DND-41 (cell line): Measurements from ENCODE around the gene PRKCA.

ENCODE experiments used
- ATAC-seq: fragments of 200-7000 bp; cut with Tn5 transposase; 3 replicates; pipeline ENCODE4 v1.9.1; 2021; ENCODE audit warnings: low read depth; ENCODE audit not compliant: insufficient read depth
- DNase-seq: peaks from one replicate; pipeline ENCODE4 v3.0.0-alpha.2; 2020
- H2AFZ ChIP-seq: 2 replicates; pipeline ENCODE4 v1.6.0; 2012; ENCODE audit warnings: low read depth, low read length
- H3K27ac ChIP-seq: 2 replicates; pipeline ENCODE4 v1.5.1; 2012; ENCODE audit warnings: low read length, inconsistent platforms
- H3K27me3 ChIP-seq: fragments of 200-600 bp; sonication (generic); 2 replicates; pipeline ENCODE4 v1.6.0; 2012; ENCODE audit warnings: low read length, mild to moderate bottlenecking, inconsistent platforms; ENCODE audit not compliant: insufficient read depth, poor library complexity
- H3K36me3 ChIP-seq: 2 replicates; pipeline ENCODE4 v1.5.1; 2012; ENCODE audit warnings: low read length, inconsistent platforms; ENCODE audit not compliant: insufficient read depth
- H3K4me1 ChIP-seq: 2 replicates; pipeline ENCODE4 v1.5.1; 2012; ENCODE audit warnings: mild to moderate bottlenecking, low read length; ENCODE audit not compliant: insufficient read depth
- H3K4me2 ChIP-seq: 2 replicates; pipeline ENCODE4 v1.6.0; 2012; ENCODE audit warnings: mild to moderate bottlenecking, moderate library complexity, low read length, inconsistent platforms; ENCODE audit not compliant: insufficient read depth
- H3K4me3 ChIP-seq, 2 experiments: fragments of 200-600 bp in 1 of 2; shearing (Covaris generic) in 1 of 2; 2 replicates each; pipeline ENCODE4 v1.5.1; 2012 to 2016; ENCODE audit warnings: inconsistent platforms in 2 of 2, low read length in 2 of 2, mild to moderate bottlenecking in 2 of 2, low read depth in 1 of 2, moderate library complexity in 1 of 2
- H3K79me2 ChIP-seq: 2 replicates; pipeline ENCODE4 v1.6.0; 2012; ENCODE audit warnings: low read length, inconsistent platforms; ENCODE audit not compliant: insufficient read depth
- H3K9ac ChIP-seq: 2 replicates; pipeline ENCODE4 v1.6.0; 2012; ENCODE audit warnings: low read depth, mild to moderate bottlenecking, inconsistent platforms, low read length, moderate library complexity
- H3K9me3 ChIP-seq: 2 replicates; pipeline ENCODE4 v1.5.1; 2012; ENCODE audit warnings: low read length, moderate library complexity, mild to moderate bottlenecking, inconsistent platforms; ENCODE audit not compliant: insufficient read depth, severe bottlenecking
- H4K20me1 ChIP-seq: 2 replicates; pipeline ENCODE4 v1.6.0; 2012; ENCODE audit warnings: low read length; ENCODE audit not compliant: insufficient read depth
- EZH2 ChIP-seq: IDR thresholded peaks from 3 replicates; pipeline ENCODE4 v1.6.1; 2012; ENCODE audit warnings: borderline replicate concordance, low read depth, mild to moderate bottlenecking, moderate library complexity, low read length, inconsistent platforms; ENCODE audit not compliant: severe bottlenecking
- TF ChIP-seq, protein P1 (sequence below): IDR thresholded peaks from 2 replicates; pipeline ENCODE4 v1.5.1; 2012; ENCODE audit warnings: borderline replicate concordance, low read length, moderate library complexity, mild to moderate bottlenecking; ENCODE audit not compliant: poor library complexity, severe bottlenecking; ENCODE audit errors: extremely low read depth

PRKCA gene

DNA sequence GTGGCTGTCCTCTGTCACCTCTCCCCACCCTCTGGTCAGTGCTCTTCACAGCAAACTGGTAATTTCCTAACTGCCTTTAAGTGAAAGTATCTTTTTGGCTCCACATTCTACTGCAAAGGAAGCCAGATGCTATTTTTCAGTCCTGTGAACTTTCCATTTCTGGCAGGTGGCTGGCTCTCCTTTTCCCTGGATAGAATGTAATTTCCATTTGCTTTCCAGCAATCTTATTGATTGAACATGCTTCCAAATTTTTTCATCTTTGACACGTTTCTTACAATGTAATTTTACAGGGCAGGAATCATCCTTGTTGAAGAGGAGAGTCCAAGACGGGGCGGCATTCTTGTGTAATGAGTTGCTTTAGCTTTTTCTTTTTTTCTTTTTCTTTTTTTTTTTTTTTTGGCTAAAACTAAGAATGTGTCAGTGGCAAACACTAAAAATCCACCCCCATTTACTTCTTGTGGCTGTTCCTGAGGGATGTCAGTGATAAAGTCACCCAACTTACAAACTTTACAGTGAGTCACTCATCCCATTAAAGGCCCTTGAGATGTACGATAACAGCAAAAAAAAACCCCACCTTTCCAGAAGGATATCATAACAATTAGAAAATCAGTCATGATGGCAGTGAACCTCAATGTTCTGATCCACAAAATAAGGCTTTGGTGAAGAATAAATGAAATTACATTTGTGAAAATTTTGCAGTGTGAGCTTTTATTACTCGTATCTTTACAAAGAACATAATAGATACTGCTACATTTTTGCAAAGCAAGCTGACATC lies 29.4 kb upstream of the PRKCA start:
- Histone ChIP-seq H3K4me3 (no peak overlapping the region), H3K27ac (no peak overlapping the region), H3K9me3 (no peaks in the 10 kb centered on the region), H3K79me2 (no peaks in the 10 kb centered on the region), H3K36me3 (no peaks in the 10 kb centered on the region), H2AFZ (no peak overlapping the region), H3K4me2 (no peak overlapping the region), H4K20me1 (no peaks in the 10 kb centered on the region), H3K9ac (no peak overlapping the region), H3K4me1 (no peaks in the 10 kb centered on the region), H3K27me3 (no peaks in the 10 kb centered on the region)
- DNase-seq = no peak
- TF ChIP-seq, protein P1, sequence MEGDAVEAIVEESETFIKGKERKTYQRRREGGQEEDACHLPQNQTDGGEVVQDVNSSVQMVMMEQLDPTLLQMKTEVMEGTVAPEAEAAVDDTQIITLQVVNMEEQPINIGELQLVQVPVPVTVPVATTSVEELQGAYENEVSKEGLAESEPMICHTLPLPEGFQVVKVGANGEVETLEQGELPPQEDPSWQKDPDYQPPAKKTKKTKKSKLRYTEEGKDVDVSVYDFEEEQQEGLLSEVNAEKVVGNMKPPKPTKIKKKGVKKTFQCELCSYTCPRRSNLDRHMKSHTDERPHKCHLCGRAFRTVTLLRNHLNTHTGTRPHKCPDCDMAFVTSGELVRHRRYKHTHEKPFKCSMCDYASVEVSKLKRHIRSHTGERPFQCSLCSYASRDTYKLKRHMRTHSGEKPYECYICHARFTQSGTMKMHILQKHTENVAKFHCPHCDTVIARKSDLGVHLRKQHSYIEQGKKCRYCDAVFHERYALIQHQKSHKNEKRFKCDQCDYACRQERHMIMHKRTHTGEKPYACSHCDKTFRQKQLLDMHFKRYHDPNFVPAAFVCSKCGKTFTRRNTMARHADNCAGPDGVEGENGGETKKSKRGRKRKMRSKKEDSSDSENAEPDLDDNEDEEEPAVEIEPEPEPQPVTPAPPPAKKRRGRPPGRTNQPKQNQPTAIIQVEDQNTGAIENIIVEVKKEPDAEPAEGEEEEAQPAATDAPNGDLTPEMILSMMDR = no peak
- TF ChIP-seq EZH2 = no peak
- no peak for ATAC-seq

GRCh38 chr17:66273586-66273848 lies 28.9 kb upstream of the PRKCA start:
- no peaks in the 10 kb centered on the region for H3K9me3 ChIP-seq
- DNase-seq = no peak
- H3K4me2 ChIP-seq = no peak overlapping the region
- no peak for ATAC-seq
- no peaks in the 10 kb centered on the region for H3K36me3 ChIP-seq
- no peak overlapping the region for H3K9ac ChIP-seq
- H4K20me1 ChIP-seq = no peaks in the 10 kb centered on the region
- TF ChIP-seq, protein P1 = no peak
- no peak for TF ChIP-seq EZH2
- no peak overlapping the region for H2AFZ ChIP-seq
- H3K27ac ChIP-seq = no peak overlapping the region
- no peaks in the 10 kb centered on the region for H3K27me3 ChIP-seq
- H3K4me3 ChIP-seq = no peak overlapping the region
- H3K79me2 ChIP-seq = no peaks in the 10 kb centered on the region
- no peaks in the 10 kb centered on the region for H3K4me1 ChIP-seq

- no peak for TF ChIP-seq EZH2
- TF ChIP-seq, protein P1 = no peak
- H3K4me2 ChIP-seq = no peak overlapping the region
Measured at GRCh38 chr17:66275651-66276050, 26.8 kb upstream of the PRKCA start.

More at GRCh38 chr17:66275651-66276050, 26.8 kb upstream of the PRKCA start:
- Histone ChIP-seq H3K4me3 (no peak overlapping the region), H3K79me2 (no peaks in the 10 kb centered on the region), H3K27ac (no peak overlapping the region), H4K20me1 (no peaks in the 10 kb centered on the region), H3K9ac (no peak overlapping the region), H3K36me3 (no peaks in the 10 kb centered on the region), H3K4me1 (no peaks in the 10 kb centered on the region), H3K9me3 (no peaks in the 10 kb centered on the region), H2AFZ (no peak overlapping the region), H3K27me3 (no peaks in the 10 kb centered on the region)
- no peak for ATAC-seq
- DNase-seq = no peak
